Measurements from ENCODE around the gene FCRL6. TPM values are rescaled to one million over a fixed set of nuclear protein-coding genes. Genes with fewer than 3 reads are reported as not detected.

FCRL6 gene
- total RNA-seq (2022) = not detected in 2 replicates
- Bru-seq, nascent RNA = percentile 8 among the genes with signal in this experiment
- percentile 9 among the genes with signal in this experiment for BruChase-seq, experiment 1, labeled RNA remaining after a 2-hour chase
- BruChase-seq, experiment 2, labeled RNA remaining after a 6-hour chase = percentile 6 among the genes with signal in this experiment
- long read RNA-seq = 0 reads

GRCh38 chr1:159802111-159802510, at the start of gene FCRL6:
Gene FCRL6 (plus strand): TSS chr1:159802360. CDS start chr1:159802425, 65 bp downstream.
- Mint-ChIP-seq H3K36me3 (ENCODE audit: insufficient read depth, unreplicated experiment) (no peaks in the 10 kb centered on the region), H3K4me3 (ENCODE audit: unreplicated experiment) (no peak within 1 kb of the TSS), H3K27me3 (ENCODE audit: insufficient read depth, unreplicated experiment) (peaks cover 13% of the 10 kb centered on the region), H3K4me1 (ENCODE audit: low read depth, unreplicated experiment) (no peaks in the 10 kb centered on the region), H3K9me3 (ENCODE audit: unreplicated experiment) (no peaks in the 10 kb centered on the region), H3K27ac (ENCODE audit: unreplicated experiment) (no peak within 1 kb of the TSS)
- POLR2A ChIA-PET = no interaction called here
- intact Hi-C loops (cut with micrococcal nuclease; ENCODE audit: unreplicated experiment) = no loop called here
- no TSS peak for BruUV-seq (replicated peaks)
- no peak within 1 kb of the TSS for H3K4me3 ChIP-seq (ENCODE audit: low read depth, low read length)
- H3K9me3 ChIP-seq = no peaks in the 10 kb centered on the region
- no peak for TF ChIP-seq CTCF (IDR thresholded peaks at IDR 0.05; ENCODE audit: insufficient read depth in 1 of 2, low read depth in 1 of 2, low read length in 1 of 2, severe bottlenecking in 1 of 2, unreplicated experiment in 1 of 2)
- CTCF ChIA-PET = interaction anchor here (1.1 to 1.5 kb wide), 2 partner anchors 89 to 205 kb away, joined by 3 to 5 read pairs; no protein-coding TSS in a partner anchor
- H3K27me3 ChIP-seq (replicated peaks; ENCODE audit: control insufficient read depth, insufficient read depth, low read length) = no peaks in the 10 kb centered on the region
- no peaks in the 10 kb centered on the region for H3K36me3 ChIP-seq (ENCODE audit: control insufficient read depth, insufficient read depth, low read length)
- no peaks in the 10 kb centered on the region for H3K4me1 ChIP-seq
- no peak for DNase-seq

GRCh38 chr1:159753386-159753785, 48.8 kb upstream of the FCRL6 start:
- POLR2A ChIA-PET = no interaction called here
- no TSS peak for BruUV-seq (replicated peaks)
- Mint-ChIP-seq H3K36me3 (ENCODE audit: insufficient read depth, unreplicated experiment) (no peaks in the 10 kb centered on the region), H3K4me1 (ENCODE audit: low read depth, unreplicated experiment) (no peaks in the 10 kb centered on the region), H3K27ac (ENCODE audit: unreplicated experiment) (no peak overlapping the region), H3K27me3 (ENCODE audit: insufficient read depth, unreplicated experiment) (no peaks in the 10 kb centered on the region), H3K9me3 (ENCODE audit: unreplicated experiment) (no peaks in the 10 kb centered on the region), H3K4me3 (ENCODE audit: unreplicated experiment) (no peak overlapping the region)
- Histone ChIP-seq H3K27me3 (replicated peaks; ENCODE audit: control insufficient read depth, insufficient read depth, low read length) (no peaks in the 10 kb centered on the region), H3K36me3 (ENCODE audit: control insufficient read depth, insufficient read depth, low read length) (no peaks in the 10 kb centered on the region), H3K4me3 (ENCODE audit: low read depth, low read length) (no peak overlapping the region), H3K4me1 (no peaks in the 10 kb centered on the region), H3K9me3 (no peaks in the 10 kb centered on the region)
- DNase-seq = no peak
- no peak for TF ChIP-seq CTCF (IDR thresholded peaks at IDR 0.05; ENCODE audit: insufficient read depth in 1 of 2, low read depth in 1 of 2, low read length in 1 of 2, severe bottlenecking in 1 of 2, unreplicated experiment in 1 of 2)
- intact Hi-C loops (cut with micrococcal nuclease; ENCODE audit: unreplicated experiment) = no loop called here
- CTCF ChIA-PET = no interaction called here

GRCh38 chr1:159755451-159756007, 46.6 kb upstream of the FCRL6 start:
- ChIA-PET CTCF (no interaction called here), POLR2A (no interaction called here)
- H3K9me3 ChIP-seq = no peaks in the 10 kb centered on the region
- intact Hi-C loops (cut with micrococcal nuclease; ENCODE audit: unreplicated experiment) = no loop called here
- H3K4me1 ChIP-seq = no peaks in the 10 kb centered on the region
- no peak overlapping the region for H3K4me3 ChIP-seq (ENCODE audit: low read depth, low read length)
- Mint-ChIP-seq H3K9me3 (ENCODE audit: unreplicated experiment) (no peaks in the 10 kb centered on the region), H3K4me1 (ENCODE audit: low read depth, unreplicated experiment) (no peaks in the 10 kb centered on the region), H3K4me3 (ENCODE audit: unreplicated experiment) (no peak overlapping the region), H3K27ac (ENCODE audit: unreplicated experiment) (no peak overlapping the region), H3K27me3 (ENCODE audit: insufficient read depth, unreplicated experiment) (no peaks in the 10 kb centered on the region), H3K36me3 (ENCODE audit: insufficient read depth, unreplicated experiment) (no peaks in the 10 kb centered on the region)
- no peaks in the 10 kb centered on the region for H3K27me3 ChIP-seq (replicated peaks; ENCODE audit: control insufficient read depth, insufficient read depth, low read length)
- no peaks in the 10 kb centered on the region for H3K36me3 ChIP-seq (ENCODE audit: control insufficient read depth, insufficient read depth, low read length)
- no TSS peak for BruUV-seq (replicated peaks)
- TF ChIP-seq CTCF (IDR thresholded peaks at IDR 0.05; ENCODE audit: insufficient read depth in 1 of 2, low read depth in 1 of 2, low read length in 1 of 2, severe bottlenecking in 1 of 2, unreplicated experiment in 1 of 2) = no peak
- DNase-seq = no peak

All from Caco-2 (cell line).